HG03159 (cell line): Measurements from ENCODE around the gene TMEM233.
"Not testable (repeated sequence)": the region's sequence is repeated elsewhere in the genome, so short reads cannot be mapped to it uniquely, and the experiment has no call there.

Source experiments
- ATAC-seq: cut with Tn5 transposase; IDR thresholded peaks from one replicate; pipeline ENCODE4 v1.9.1; 2021; ENCODE audit warnings: mild to moderate bottlenecking, moderate library complexity; ENCODE audit not compliant: unreplicated experiment

Gene TMEM233

DNA sequence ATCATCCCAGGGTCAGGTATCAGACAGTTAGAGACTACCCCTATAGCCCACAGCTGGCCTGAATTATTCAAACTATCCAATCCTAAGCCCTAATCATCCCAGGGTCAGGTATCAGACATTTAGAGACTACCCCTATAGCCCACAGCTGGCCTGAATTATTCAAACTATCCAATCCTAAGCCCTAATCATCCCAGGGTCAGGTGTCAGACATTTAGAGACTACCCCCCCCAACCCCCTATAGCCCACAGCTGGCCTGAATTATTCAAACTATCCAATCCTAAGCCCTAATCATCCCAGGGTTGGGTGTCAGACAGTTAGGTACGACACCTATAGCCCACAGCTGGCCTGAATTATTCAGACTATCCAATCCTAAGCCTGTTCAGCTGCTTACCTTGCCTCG, 63.4 kb downstream of the TMEM233 start:
- not testable (repeated sequence) for ATAC-seq

DNA sequence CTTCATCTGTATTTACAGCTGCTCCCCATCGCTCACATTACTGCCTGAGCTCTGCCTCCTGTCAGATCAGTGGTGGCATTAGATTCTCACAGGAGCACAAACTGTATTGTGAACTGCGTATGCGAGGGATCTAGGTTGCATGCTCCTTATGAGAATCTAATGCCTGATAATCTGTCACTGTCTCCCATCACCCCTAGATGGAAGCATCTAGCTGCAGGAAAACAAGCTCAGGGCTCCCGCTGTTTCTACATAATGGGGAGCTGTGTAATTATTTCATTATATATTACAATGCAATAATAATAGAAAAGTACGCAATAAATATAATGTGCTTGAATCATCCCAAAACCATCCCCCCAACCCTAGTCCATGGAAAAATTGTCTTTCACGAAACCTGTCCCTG, 64.6 kb downstream of the TMEM233 start:
- ATAC-seq = not testable (repeated sequence)

DNA sequence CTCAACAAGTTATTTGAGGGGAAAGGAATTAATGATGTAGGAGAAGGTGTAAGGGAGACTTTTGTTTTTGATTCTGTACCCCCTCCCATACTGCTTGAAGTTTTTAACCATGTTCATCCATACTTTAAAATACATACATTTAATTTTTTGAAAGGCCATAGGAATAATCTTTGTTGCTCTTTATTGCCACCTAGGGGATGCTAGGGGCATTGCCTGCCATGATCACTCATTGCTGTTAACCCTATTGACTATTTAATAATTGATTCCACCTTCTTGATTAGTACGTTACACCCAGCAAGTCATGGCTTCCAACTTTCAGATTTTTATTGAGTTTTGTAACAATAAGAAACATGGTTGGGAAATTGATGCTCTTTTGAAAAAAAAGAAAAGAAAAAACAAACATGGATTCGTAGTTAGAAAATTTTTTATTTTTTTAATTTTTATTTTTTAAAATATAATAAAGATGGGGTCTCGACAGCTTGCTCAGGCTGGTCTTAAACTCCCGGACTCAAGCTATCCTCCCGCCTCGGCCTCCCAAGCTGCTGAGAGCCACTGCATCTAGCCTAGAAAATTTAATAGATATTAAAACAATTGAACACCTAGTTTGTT, 65.8 kb downstream of the TMEM233 start:
- no peak for ATAC-seq

DNA sequence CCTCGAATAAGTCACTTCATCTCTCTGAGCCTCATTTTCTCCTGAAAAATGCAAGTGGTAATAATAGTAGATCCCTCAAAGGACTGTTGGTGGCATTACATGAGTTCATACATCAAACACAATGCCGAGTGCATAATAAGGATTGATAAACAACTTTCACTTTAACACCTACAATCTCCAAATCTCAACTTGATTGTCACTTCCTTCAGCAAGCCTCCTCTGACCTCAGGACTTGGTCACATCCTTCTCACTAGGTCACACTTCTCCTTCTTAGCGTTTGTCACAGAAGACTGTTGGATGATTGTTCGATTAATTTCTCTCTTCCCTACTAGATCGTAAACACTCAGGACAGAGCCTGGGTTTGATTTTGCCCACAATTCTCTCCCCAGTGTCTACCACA, 66.5 kb downstream of the TMEM233 start:
- ATAC-seq = no peak

DNA sequence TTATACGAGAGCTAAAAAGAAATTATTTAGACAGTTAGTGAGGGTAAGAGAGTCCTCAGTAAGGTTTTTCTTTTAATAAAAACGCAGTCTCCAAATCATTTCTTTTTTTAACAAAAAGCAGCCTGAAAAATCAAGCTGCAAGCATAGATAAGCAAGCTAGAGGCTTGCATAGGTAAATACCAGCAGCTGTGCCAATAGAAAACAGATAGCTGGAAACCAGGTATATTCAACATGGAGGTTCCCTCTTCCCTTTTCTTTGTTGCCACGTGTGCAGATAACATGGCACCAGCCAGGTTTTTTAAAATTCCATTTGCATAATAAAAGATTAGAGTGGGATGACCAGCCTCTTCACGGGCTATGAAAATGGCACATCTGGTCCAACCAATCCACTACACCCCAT, 68.3 kb downstream of the TMEM233 start:
- no peak for ATAC-seq

DNA sequence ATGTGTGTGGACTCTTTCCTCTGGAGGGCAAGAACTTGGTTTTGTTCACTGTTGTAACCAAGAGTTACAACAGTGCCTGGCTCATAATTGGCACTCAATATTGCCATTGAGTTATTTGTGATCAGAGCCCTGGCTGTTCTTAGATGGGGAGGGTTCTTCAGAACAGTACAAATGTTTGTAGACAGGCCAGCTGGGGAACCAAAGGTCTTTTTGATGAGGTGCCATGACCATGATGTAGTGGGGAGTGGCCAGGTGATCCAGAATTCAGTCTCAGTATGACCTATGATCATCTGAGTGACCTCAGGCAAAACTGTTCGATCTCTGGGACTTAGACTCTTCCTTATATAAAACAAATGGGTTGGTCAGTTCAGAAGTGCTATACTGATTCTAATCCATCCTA, 71.1 kb downstream of the TMEM233 start:
- no peak for ATAC-seq

DNA sequence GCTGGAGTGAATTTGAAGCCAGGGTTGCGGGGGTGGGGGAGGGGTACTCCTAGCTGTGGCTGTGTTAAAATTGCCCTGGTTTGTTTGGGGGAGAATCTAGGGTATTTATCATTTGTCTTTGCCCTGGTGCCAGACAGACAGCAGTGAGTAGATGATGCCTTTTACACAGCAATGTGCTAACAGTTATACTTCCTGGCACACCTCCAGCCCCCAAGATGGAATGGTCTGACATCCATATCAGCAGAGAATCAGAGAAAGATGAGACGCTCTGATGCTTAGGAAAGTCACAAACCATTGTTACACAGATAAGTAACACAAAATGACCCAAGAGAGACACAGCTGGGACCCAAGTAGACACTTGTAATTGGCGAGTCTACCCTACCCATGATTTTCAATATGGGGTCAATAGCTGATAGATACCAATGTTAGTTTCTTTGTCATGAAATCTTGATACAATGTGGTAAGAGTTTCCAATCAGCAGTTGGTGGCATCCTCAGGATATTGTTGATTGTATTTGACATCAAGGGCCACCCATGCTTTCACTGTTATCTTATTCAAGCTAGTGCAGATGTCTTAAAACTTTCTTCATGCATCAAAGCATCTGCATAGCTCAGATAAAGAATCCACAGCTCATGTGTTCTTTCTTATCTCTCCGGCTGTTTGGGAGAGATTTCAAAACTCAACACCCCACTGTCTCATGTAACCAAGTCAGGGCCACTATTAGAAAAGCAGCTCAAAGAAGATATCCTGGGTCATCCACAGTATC, 71.8 kb downstream of the TMEM233 start:
- ATAC-seq = no peak

DNA sequence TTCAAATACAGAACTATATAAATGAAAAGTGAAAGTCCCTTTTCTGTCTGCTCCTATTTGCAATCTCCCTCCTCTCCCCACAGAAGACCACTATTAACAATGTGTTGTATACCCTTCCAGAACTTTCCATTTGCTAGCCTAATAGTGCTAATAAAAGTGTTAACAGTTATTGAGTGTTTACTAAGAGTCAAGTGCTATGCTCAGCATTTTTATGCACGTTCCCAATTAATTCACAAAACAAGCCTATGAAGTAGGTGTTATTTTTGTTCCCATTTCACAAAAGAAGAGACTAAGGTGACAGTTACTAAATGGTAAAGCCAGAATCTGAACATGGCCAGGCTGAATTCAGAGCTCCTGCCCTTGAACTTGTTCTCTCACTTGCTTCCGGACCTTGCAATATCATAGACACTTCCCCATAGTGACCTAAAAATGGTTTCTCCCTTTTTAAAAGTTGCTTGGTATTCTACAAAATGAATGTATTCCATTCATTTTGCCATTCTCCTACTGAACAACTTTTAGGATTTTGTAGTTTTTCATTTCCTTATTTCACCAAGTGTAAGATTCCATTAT, 72.7 kb downstream of the TMEM233 start:
- no peak for ATAC-seq

DNA sequence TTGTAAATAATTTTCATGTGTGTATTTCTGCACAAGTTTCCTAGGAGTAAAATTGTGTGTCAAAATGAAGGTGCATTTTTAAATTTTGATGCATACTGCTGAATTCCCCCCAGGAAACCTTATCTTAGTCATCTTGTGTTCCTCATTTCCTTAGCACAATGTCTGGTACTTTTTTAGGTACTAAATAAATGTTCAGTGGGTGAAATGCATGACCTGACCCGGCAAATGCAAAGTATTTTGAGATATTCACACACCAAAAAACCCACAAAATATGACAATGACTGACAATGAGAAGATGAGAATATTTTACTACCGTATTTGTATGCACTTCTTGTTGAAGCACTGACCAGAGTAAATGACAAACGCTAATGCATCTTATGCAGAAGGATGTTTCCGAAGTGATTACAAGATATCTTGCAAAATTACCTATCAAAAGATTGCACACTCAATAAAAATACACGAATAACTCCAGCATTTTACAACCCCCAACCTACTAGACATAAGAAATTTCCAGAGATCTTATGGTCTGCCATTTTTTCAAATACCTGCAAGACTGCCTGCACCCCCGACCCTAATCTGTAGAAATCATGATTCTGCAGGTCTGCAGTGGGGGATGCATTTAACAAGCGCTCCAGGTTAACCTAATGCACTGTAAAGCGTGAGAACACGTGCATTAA, 73.5 kb downstream of the TMEM233 start:
- no peak for ATAC-seq

DNA sequence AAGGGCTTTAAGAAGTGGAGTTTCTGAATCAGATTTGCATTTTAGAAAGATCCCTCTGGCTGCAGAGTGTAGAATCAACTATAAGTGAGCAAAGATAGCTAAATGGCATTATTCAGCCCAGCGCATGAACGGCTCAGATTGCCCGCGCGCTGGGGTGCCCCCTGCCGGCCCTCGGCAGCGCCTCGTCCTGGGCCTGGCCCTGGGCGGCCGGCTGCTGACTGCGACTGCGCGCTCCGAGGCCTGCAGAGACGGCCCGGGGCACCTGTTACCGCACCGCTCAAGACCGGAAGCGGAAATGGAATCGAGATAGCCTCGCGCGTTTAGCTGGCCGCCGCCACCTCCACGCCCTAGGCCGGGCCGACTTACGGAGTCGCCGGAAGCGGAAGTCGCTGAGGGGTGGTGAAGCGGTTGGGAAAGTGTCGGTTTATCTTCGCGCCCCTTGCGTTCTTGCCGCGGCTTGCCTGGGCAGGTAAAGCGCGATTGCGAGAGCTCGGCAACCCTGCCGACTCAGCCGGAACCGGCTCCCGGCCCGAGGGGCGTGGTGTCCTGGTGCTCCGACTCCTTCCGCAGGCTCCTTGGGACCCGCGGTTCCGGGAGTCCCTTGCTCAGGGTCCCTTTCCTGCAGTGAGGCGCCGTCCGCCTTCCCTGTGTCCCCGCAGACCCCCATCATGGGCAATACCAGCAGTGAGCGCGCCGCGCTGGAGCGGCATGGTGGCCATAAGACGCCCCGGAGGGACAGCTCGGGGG, 74.2 kb downstream of the TMEM233 start, which contains the start of gene PRKAB1:
Gene PRKAB1 (plus strand): TSS at position 557 of the 747 bp plus-strand sequence. CDS start 112 bp downstream, at position 669.
- ATAC-seq = peak; percentile 95

DNA sequence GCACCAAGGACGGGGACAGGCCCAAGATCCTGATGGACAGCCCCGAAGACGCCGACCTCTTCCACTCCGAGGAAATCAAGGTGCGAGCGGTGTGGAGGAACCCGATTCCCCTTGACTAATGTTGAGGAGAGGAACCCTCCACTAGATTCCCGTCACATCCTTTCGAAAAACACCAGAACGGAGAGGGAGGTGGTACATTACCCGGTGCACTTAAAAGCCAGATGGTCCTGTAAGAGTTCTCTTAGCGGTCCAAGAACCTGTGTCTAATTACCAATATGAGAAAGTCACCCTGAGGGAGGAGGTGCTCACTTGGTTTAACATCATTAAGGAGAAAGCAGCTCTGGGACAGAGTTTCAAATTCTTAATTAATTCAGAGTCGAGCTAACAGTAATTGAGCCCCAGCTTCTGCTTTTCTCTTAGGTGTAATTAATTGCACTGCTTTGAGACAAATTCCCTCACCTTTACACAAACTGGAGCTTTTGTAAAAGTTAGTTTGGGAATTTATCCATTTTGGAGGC, 74.8 kb downstream of the TMEM233 start:
- no peak for ATAC-seq

DNA sequence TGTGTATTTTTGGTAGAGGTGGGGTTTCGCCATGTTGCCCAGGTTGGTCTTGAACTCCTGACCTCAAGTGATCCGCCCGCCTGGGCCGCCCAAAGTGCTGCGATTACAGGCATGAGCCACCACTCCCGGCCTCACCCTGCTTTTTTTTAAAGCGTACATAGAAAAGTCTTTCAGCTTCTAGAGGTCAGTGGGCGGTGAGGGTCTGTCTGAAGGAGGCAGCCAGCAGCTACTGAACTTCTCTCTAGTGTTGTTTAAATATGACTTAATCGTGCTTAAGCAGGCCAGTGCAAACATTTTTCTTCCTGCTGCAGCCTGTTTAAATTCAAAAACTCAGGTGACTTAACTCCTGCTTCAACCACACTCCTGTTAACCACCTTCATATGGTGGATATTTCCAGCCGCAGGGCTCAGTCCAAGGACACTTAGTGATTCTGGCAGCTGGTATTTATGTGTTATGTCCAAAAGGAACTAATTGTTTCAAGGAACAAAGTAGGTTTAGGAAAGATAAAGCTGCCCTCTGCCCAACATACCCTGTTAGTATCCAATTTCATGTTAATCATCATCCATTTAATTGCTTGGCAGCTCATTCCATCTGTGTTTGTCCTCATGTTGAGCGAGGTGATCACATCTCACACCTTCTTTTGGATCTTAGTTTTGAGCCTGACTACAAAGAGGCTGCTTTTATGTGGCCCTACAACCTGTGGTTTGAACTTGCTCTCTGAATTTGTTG, 76.3 kb downstream of the TMEM233 start:
- ATAC-seq = no peak

DNA sequence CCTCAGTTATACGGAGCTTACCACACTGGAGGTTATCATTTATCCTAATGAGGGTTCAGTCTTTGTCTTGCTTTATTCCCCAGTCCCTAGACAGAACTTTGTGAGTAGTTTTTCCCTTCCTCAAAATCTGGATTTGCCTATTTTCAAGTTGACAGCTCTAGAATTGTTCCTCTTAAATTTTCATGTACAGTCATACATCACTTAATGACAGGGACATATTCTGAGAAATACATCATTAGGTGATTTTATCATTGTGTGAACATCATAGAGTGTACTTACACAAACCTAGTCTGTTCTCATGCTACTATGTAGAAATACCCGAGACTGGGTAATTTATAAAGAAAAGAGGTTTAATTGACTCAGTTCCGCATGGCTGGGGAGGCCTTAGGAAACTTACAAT, 77.5 kb downstream of the TMEM233 start:
- no peak for ATAC-seq

DNA sequence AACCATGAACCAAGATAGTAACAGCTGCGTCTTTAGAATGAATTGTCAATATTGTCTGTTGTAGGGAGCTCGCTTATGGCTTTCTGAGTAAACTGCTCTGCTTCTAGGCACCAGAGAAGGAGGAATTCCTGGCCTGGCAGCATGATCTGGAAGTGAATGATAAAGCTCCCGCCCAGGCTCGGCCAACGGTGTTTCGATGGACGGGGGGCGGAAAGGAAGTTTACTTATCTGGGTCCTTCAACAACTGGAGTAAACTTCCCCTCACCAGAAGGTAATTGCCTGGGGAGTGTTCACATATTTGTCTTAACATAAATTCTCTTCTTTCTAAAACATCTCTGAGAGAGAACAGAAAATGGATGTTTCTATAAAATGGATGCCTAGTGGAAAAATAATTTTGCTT, 78.6 kb downstream of the TMEM233 start:
- ATAC-seq = no peak

DNA sequence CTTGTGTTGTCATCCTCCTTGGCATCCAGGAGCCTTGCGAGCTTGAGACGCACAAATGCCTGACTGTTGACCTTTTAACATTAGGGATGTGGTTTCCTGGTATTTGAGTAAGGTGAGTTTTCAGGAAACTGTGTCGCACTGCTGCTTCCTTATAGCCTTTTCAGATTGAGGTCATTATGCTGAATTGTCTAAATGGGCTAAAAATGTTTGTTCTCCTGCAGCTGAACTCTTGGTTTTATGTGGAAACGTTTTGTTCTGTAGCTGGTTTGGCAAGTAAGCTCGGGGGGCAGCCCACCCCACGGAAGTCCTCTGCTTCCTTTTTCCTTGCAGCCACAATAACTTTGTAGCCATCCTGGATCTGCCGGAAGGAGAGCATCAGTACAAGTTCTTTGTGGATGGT, 80.1 kb downstream of the TMEM233 start:
- no peak for ATAC-seq

DNA sequence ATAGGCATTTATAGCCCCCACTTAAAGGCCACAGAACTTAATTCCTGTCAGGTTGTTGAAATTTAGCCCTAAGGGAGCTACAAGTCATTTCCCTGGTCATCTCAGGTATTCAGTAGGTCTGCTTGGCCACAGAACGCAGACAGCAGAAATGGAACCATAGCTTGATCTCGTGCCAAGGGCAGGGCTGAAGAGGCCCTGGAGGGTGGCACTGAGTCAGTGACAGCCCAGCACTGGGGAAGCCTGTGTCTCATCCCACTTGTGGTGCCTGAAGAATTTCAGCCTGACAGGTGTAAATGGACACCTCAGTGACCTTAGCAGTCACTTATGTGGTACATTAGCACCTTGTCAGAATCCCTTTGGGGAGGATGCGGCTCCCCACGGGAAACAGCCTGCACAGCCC, 81.0 kb downstream of the TMEM233 start:
- ATAC-seq = no peak

DNA sequence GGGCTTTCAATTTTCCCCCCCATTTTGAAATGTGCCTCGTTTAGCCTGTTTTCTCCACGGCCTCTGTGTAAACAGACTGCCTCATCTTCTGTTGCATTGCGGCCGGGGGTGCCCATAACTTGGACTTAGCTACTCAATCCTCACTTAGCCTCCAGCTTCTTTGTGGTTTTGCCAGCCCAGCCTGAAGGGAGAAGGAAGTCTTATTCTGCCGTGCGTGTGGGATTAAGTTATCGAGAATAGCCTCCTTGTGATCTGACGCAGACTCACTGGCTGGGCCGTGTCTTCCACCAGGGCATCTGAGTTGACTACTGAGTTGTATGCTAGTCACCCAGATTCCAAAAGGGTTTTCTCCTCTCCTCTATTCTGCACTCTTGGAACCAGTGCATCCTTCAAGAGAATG, 82.4 kb downstream of the TMEM233 start:
- ATAC-seq = no peak

DNA sequence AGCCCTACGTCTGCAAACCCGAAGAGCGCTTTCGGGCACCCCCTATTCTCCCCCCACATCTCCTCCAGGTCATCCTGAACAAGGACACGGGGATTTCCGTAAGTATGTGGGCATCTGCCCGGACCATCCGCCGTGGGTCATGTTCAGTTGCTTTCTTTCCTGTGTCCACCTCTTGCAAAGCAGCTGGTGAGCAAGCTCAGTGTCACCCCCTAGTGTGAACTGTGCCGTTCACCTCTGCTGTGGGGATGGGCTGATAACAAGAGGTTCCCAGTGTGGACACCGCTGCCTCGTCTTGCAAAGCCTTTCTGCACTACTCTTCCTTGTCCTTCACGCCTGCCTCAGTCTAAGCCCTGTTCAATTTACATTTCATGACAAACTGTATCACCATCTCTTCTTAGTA, 83.0 kb downstream of the TMEM233 start:
- no peak for ATAC-seq

DNA sequence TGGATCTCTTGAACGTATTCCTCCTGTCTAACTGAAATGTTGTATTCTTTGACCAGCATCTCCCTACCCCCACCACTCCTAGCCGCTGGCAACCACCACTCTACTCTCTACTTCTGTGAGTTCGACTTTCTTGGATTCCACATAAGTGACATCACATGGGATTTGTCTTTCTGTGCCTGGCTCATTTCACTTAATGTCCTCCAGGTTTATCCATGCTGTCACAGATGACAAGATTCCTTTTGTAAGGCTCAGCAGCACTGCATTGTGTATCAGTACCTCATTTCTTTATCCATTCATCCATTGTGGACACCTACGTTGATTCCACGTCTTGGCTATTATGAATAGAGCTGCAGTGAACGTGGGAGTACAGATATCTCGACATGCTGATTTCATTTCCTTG, 84.9 kb downstream of the TMEM233 start:
- no peak for ATAC-seq

DNA sequence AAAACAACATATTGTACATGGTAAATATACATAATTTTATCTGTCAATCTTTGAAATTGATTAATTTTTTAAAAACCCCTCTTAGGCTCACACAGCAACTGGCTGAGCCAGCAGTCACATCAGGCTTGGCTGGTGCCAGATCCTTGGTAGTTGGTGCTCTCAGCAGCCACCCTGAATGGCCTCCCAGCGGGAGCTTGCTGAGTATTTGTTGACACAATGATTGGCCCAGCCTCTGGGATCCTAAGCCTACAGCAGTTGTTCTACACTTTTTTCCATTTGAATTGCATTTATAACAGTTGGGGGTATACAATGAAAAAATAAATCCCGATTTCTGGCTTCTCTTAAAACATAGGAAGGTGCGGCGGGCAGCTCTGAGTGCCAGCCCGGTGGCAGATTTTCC, 85.5 kb downstream of the TMEM233 start:
- ATAC-seq = no peak
